CMK (cell line): Measurements from ENCODE around the gene HLA-DQB1.
"Not testable (repeated sequence)": the region's sequence is repeated elsewhere in the genome, so short reads cannot be mapped to it uniquely, and the experiment has no call there.

Experiments
- DNase-seq: peaks from one replicate; pipeline ENCODE4 v3.0.0-alpha.2; 2010; ENCODE audit warnings: low read depth

The HLA-DQB1 gene

DNA sequence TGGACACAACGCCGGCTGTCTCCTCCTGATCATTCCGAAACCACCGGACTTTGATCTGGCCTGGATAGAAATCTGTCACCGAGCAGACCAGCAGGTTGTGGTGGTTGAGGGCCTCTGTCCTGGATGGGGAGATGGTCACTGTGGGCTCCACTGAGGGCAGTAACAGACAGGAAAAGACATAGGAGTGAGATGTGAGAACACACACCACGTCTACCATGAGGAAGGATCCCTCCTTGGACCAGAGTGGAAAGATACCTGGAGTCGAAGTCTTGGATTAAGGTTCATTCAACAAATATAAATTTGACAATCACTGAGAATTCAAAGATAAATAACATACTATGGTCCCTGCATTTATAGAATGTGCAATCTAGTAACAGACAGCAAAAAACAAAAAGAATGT, 4.4 kb downstream of the HLA-DQB1 start:
- DNase-seq = no peak

DNA sequence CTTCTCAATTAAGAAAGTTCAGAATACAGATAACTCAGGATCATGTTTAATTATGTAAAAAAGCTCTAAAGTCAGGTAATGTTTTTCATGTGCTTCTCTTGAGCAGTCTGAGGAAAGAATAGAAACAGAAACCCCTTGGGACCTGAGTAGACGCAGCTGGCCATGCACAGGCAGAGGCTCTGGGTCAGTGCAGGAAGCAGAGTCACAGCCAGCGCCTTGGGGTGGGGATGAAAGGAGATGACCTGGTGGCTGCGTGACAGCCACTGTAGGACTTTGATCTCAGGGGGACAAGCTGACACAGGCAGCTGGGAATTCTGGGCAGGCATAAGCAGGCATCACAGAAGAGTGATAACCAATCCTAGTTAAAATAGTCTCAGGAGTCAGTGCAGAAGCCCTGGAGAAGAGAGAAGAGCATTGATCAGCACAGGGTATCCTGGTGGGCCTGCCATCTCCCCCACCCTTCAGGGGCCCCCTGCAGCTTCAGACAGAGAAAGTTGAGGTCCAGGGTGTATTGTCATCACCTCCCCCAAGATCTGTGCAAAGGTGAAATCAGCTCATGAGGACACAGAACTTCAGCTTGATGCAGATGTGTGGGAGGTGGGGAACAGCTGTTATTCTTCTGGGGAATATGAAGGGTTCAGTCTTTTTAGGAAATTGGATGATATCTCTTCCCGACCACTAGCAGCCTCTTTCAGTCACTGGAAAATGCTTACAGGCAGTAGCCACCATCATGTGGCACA, 6.4 kb downstream of the HLA-DQB1 start:
- no peak for DNase-seq

DNA sequence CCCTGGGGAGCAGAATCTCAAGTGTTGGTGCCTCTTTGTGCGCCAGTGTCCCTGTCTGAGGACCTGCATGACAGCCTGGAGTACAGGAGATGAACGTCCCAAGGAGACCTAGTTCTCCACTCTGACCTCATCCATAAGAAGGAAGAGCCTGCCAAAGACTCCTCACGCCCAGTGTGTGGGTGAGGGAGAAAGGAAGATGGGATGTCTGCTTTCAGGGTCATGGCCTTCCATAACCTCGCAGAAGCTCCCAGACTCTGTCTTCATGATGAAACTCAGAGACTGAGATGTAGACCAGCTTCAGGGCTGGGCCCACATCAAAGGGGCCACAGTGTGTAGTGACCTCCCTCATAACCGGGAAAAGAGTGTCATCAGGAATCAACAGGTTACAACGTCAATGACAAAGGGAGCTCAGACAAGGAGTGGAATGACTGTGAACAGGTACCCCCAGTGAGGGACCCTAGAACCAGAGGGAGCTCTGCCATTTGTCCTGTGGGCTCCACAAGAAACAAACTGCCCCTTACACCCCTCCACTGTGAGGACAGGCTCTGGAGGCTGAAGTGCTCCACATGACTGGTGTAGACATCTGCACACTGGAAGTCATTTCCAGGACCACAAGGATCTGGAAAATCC, 8.1 kb downstream of the HLA-DQB1 start:
- no peak for DNase-seq

DNA sequence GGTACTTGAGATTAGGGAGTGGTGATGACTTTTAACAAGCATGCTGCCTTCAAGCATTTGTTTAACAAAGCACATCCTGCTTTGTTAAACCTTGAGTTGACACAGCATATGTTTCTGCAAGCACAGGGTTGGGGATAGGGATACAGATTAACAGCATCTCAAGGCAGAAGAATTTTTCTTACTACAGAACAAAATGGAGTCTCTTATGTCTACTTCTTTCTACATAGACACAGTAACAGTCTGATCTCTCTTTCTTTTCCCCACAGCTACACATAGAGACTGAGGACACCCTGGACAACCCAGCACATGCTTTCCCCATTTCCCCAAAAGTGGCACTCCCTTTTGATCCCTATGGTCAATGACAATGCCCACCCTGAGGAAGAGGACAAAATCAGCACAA, 8.6 kb downstream of the HLA-DQB1 start:
- DNase-seq = not testable (repeated sequence)

DNA sequence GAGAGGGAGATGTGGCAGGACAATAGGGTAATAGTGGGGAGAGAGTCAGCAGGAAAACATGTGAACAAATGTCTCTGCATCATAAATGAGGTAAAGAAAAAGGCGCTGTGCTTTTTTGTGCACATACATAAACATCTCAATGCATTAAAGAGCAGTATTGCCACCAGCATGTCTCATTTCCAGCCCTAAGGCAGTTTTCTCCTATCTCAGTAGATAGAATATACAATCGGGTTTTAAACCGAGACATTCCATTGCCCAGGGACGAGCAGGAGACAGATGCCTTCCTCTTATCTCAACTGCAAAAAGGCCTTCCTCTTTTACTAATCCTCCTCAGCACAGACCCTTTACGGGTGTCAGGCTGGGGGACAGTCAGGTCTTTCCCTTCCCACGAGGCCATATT, 9.1 kb downstream of the HLA-DQB1 start:
- DNase-seq = not testable (repeated sequence)

DNA sequence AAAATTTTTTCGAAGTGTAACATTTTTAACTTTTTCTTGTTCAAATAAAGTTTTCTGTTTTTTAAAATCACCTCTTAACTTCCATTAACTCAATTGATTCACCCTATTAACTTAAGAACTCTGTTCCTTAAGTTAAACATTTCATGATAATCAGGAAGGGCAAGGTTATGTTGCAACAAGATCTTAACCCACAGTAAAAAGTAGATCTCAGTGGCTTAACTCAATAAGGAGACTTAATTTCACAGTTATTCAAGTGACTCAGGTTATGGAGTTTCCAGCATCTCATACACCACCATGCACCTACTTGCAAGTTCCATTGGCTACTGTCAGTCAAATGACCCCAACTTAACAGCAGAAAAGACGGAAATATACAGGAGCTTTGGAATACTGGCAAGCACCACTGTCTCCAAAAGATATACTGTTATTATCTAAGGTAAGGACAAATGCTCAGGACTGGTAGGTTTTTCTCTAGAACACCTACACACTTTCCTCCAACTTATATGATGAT, 11.2 kb downstream of the HLA-DQB1 start:
- DNase-seq = no peak

DNA sequence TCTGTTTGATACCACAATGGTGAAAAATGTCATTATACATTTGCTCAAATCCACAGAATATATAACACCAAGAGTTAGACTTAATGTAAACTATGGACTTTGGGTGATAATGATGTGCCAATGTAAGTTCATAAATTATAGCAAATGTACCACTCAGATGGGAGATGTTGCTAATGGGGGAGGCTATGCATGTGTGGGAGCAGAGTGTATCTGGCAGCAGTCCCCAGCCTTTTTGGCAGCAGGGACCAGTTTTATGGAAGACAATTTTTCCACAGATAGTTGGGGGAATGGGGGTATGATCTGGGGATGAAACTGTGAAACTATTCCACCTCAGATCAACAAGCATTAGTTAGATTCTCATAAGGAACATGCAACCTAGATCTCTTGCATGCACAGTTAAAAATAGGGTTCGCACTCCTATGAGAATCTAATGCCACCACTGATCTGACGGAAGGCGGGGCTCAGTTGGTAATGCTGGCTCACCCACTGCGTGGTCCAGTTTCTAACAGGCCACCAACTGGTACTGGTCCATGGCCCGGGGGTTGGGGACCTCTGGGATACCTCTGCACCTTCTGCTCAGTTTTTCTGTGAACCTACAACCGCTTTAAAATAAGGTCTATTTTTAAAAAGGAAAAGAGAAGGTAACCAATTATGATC, 21.3 kb downstream of the HLA-DQB1 start:
- no peak for DNase-seq

DNA sequence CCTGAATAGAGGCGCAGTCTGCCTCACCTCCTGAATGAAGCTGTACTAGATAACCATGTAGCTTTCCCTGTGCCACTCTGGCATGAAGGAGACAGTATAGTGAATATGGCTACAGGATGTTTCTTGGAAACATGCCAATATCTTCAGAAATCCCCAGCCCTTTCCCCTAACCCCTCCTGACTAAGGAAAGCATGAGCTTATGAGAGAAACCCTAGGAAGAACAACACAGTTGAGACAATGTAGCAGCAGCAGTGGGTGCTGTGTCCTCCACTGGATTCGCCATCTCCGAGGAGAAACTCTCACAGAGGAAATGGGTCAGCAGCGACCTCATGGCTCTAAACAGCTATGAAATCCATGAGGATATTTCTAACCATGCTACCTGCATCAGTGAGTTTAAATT, 22.6 kb downstream of the HLA-DQB1 start:
- no peak for DNase-seq

DNA sequence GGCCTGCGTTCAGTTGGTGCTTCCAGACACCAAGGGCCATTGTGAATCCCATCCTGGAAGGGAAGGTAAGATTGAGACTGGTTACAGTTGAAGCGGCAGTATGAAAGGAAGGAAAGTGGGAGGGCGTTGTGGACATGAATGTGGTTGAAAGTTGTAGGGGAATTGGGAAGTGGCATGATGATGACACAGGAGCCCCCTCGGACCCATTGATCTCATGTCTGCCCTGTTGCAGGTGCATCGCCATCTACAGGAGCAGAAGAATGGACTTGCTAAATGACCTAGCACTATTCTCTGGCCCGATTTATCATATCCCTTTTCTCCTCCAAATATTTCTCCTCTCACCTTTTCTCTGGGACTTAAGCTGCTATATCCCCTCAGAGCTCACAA, 23.7 kb downstream of the HLA-DQB1 start:
- DNase-seq = no peak

DNA sequence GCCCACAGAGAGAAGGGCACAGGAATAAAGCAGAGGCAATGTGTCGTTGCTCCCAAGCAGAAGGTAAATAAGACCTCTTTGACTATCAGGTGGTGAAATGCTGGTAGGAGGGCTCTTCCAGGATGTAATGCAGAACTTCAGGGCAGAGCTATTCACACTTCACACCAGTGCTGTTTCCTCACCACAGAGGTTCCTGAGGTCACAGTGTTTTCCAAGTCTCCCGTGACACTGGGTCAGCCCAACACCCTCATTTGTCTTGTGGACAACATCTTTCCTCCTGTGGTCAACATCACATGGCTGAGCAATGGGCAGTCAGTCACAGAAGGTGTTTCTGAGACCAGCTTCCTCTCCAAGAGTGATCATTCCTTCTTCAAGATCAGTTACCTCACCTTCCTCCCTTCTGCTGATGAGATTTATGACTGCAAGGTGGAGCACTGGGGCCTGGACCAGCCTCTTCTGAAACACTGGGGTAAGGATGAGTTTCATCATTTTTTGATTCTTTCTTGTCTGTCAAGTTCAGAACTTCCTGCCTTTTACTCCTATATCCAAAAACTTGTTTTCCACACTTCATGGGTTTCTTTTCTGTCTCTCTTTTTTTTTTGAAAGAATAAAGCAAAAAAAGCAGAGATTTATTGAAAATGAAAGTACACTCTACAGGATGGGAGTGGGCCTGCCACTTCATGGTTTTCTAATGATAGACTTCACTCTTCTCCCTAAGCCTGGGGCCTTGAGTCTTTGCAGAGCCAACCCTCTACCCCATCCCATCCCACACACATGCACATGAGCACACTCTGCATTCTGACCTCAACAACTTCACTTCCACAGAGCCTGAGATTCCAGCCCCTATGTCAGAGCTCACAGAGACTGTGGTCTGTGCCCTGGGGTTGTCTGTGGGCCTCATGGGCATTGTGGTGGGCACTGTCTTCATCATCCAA, 24.4 kb downstream of the HLA-DQB1 start:
- DNase-seq = not testable (repeated sequence)

DNA sequence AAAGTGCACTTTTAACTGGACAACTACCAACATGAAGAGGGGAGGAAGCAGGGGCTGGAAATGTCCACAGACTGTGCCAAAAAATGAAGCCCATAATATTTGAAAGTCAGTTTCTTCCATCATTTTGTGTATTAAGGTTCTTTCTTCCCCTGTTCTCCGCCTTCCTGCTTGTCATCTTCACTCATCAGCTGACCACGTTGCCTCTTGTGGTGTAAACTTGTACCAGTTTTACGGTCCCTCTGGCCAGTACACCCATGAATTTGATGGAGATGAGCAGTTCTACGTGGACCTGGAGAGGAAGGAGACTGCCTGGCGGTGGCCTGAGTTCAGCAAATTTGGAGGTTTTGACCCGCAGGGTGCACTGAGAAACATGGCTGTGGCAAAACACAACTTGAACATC, 25.3 kb downstream of the HLA-DQB1 start:
- no peak for DNase-seq

DNA sequence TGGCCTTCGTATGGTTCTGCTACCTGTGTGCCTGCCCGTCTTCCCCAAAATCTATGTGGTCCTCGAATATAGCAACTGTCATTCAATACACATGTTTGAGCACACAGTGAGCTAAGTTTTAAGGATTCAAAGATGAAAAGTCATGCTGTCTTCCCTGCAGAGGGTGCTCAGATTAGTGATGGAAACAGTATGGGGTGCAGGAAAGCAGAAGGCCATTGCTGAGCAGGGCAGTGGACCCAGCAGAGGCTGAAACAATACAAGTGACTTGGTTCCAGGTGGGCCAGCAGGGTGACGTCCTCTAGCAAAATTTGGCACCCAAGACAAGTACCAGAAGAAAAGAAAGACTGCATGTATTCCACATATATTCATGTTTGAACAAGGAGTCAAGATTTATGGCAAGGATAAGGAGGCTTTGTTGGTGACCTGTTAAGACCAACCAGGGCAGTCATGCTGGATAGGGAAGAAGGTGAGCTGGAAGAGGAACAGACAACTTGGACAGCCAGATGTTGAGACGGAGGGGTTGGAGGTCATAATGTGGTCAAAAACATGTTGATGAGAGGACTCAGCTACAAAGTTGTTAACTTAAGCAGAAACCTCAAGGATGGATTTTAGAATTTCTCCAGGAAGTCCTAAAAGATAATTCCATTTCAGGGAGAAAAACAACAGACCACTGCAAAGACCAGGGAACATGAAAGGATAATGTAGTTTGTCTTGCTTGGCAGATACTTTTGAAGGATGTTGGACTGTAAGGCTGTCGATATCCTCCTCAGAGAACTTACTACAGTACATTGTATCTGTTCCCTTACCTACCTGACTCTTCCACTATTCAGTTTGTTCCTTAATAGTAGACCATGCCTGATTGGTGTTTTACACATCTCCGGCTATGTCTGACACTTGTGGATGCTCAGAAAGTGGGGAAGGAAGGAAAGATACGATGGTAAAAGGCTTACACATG, 26.7 kb downstream of the HLA-DQB1 start:
- no peak for DNase-seq

DNA sequence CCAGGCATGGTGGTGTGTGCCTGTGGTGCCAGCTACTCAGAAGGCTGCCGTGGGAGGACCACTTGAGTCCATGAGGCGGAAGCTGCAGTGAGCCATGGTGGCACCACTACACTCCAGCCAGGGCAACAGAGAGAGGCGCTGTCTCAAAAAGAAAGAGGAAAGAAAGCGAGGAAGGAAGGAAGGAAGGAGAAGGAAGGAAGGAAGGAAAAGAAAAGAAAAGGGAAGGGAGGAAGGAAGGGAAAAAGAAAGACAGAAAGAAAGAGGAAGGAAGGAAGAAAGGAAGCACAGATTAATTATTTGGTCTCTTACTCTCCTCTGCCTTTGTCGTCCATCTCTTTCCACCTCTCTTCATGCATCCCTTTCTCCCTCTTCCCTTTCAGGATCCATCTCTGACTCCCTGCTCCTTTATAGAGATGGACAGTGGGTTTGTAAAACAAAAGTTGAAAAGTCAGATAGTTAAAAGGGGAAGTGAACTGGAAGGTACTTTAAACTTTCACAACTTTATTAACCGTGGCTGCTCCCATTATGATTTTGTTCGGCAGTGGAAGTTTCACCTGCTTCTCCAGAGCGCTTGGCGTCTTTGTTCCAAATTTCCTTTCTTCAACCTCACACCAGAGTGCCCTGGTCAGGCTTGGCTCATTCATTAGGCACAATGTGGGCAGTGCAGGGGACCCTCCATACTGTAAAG, 27.8 kb downstream of the HLA-DQB1 start:
- no peak for DNase-seq

DNA sequence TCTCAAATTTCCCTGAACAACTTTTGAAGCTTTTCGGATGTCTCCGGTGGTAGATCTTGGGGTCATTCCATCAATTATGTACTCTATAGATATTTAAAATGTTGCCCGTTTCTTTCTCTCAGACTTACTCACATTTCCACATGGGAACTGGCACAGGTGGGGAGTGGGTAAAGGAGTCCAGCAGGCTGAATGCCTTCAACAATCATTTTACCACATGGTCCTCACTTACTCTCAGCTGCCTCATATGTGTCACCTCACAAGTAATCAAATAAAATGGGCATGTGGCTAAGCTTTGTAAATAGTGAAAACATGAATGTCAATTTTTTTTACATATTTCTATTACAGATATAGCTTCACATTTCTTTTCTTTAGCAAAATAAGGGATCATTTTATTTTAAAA, 28.6 kb downstream of the HLA-DQB1 start:
- no peak for DNase-seq

DNA sequence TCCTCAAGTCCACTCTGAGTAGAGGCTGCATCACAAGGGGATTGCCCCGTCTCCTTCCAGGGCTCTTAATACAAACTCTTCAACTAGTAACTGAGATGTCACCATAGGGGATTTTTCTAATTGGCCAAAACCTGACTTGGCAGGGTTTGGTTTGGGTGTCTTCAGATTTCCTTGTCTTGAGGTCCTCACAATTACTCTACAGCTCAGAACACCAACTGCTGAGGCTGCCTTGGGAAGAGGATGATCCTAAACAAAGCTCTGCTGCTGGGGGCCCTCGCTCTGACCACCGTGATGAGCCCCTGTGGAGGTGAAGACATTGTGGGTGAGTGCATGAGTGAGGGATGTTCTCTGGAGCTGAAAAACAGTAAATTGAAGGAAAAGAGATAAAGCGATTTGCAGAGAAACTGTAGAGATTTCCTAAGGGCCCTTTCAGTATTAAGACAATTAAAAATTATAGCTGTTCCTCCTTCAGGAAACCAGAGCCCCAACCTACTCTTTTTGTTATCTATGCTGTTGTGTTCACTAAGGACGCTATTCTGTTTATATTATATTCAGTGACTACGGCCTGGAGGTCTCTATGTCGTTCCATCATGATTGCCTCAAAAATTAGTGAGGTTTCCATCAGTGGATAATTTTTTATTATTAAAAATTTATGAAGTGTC, 29.1 kb downstream of the HLA-DQB1 start, which contains the start of gene HLA-DQA1:
Gene HLA-DQA1 (plus strand): TSS at position 188 of the 662 bp plus-strand sequence. CDS start 53 bp downstream, at position 241.
- DNase-seq = no peak

DNA sequence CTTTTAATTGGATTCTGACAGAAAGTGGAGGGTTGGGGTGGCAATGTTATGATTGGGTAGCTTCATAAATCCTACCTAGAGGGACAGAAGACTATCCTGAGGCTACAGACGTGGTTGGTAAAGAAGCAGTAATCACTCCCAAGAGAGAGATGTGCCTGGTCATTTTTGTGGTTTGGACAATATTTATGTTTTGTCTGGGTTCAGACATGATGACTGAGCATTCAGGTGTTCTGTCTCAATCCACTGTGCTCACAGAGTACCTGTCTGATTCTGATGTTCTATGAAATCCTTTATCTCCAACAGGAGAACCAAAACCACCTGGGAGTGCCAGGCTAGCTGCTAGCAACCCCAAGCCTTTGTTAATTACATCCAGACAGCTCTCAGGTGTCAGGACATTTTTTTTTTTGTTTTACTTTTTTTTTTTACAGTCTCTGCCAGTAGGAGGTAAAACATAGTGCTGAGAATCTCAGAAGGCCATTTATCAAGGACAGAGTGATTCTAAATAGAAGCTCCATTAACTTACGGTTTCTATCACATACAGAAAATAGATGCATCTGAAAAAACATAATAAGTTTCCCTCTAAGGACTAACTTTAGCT, 30.8 kb downstream of the HLA-DQB1 start:
- no peak for DNase-seq

DNA sequence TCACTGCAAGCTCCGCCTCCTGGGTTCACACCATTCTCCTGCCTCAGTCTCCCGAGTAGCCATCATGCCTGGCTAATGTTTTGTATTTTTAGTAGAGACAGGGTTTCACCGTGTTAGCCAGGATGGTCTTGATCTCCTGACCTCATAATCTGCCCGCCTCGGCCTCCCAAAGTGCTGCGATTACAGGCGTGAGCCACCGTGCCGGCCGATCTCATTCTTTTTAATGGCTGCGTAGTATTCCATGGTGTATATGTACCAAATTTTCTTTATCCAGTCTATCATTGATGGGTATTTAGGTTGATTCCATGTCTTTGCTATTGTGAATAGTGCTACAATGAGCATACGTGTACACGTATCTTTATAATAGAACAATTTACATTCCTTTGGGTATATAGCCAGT, 36.7 kb downstream of the HLA-DQB1 start:
- not testable (repeated sequence) for DNase-seq

DNA sequence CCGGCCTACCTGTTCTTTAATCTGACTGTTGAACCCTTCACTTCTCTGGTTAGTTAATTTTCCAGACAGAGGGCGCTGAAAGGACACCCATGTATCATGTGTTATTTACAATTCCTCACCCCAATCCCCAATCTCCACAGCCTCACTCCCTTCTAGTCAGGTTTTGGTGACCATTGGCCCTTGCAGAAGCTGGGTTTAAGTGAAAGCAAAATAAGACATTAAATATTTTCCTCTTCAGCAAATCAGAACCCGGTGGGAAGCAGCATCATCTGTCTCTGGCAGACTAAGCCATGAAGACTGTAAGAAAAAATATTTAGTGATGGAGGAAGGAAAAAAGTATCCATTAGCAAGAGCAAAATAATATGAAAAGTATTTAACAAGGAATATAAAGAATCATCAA, 38.6 kb downstream of the HLA-DQB1 start:
- DNase-seq = no peak

DNA sequence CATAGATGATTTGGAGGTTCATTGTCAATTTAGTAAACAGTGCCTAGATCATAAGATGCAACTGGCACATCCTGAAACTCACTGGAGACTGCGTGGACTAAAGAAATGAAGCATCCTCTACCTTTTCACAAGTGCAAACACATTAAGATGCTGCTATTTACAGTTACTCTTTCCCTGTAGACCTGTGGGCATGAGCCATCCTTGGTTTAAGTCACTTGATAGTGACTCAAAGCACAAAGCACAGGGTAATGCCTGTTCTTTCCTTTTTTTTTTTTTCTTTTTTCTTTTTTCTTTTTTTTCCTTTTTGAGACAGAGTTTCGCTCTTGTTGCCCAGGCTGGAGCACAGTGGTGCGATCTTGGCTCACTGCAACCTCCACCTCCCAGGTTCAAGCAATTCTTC, 39.2 kb downstream of the HLA-DQB1 start:
- no peak for DNase-seq
